Transverse colon (tissue), 4 donors: ENCODE measurements around the gene IARS2.

Experiments used
- CTCF ChIP-seq, 5 experiments: fragments of 200-600 bp in 3 of 5; fragments of 450-650 bp in 2 of 5; sonication (generic) in 3 of 5; IDR thresholded peaks; 1 replicate in 2 of 5; 2 replicates in 3 of 5; pipeline ENCODE4 v1.5.1; 2016 to 2017; ENCODE audit warnings: antibody characterized with exemption in 5 of 5, inconsistent platforms in 3 of 5, mild to moderate bottlenecking in 2 of 5, moderate library complexity in 1 of 5
- EP300 ChIP-seq: sonication (generic); formaldehyde crosslinking; IDR thresholded peaks from one replicate; pipeline ENCODE4 v1.6.1; 2017; ENCODE audit warnings: antibody characterized with exemption, low read depth
- POLR2A ChIP-seq: fragments of 450-650 bp; IDR thresholded peaks from one replicate; pipeline ENCODE4 v1.6.1; 2016; ENCODE audit warnings: antibody characterized with exemption, mild to moderate bottlenecking, moderate library complexity
- POLR2AphosphoS5 ChIP-seq, 3 donors: sonication (generic); formaldehyde crosslinking; IDR thresholded peaks; one replicate each; pipeline ENCODE4 v1.6.1; 2016; ENCODE audit warnings: antibody characterized with exemption in 3 of 3

DNA sequence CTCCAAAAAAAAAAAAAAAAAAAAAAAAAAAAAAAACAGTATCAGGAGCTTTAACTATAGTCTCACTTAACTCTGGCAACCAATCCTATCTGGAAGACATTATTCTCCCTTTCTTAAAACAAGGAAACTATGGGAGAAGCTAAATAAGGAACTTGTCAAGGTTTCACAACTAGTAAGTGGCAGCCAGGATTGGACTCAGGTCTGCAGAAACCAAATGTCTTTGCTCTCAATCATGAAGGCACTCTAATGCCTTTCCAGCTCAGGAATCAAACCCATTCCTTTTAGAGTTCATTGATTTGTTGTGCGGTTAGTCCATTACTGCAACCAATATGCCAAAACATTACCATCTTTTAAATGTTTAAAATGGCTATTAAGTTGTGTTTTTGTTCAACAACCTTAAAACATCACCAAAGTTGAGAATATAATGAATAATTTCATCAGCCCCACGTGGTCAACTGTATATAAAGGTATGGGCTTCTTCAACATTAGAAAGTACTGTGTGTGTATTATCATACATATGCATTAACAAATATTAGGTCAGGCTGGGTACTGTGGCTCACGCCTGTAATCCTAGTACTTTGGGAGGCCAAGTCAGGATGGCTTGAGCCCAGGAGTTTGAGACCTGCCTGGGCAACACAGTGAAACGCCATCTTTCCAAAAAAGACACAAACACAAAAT, 49.1 kb upstream of the IARS2 start:
- TF ChIP-seq CTCF (IDR thresholded peaks at IDR 0.05) (no peak), POLR2A (no peak), POLR2AphosphoS5 (IDR thresholded peaks at IDR 0.05) (no peak), EP300 (no peak)
